ENCODE data around the gene TRIO.

TRIO gene

GRCh38 chr5:14410394-14411201, 267.5 kb downstream of the TRIO start:
- Histone ChIP-seq H3K36me3 (peaks cover 55 to 98% (median 75%) of the 10 kb centered on the region in 3 donors), H3K9me3 (no peaks in the 10 kb centered on the region), H3K27me3 (no peaks in the 10 kb centered on the region), H3K4me1 (no peaks in the 10 kb centered on the region), H3K27ac (peak overlapping the region; percentile 20 to 24), H3K4me3 (no peak overlapping the region)
- intact Hi-C loops (cut with DNase I; ENCODE audit: low total_unique reads), result no loop called here
- TF ChIP-seq, protein P1, sequence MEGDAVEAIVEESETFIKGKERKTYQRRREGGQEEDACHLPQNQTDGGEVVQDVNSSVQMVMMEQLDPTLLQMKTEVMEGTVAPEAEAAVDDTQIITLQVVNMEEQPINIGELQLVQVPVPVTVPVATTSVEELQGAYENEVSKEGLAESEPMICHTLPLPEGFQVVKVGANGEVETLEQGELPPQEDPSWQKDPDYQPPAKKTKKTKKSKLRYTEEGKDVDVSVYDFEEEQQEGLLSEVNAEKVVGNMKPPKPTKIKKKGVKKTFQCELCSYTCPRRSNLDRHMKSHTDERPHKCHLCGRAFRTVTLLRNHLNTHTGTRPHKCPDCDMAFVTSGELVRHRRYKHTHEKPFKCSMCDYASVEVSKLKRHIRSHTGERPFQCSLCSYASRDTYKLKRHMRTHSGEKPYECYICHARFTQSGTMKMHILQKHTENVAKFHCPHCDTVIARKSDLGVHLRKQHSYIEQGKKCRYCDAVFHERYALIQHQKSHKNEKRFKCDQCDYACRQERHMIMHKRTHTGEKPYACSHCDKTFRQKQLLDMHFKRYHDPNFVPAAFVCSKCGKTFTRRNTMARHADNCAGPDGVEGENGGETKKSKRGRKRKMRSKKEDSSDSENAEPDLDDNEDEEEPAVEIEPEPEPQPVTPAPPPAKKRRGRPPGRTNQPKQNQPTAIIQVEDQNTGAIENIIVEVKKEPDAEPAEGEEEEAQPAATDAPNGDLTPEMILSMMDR (IDR thresholded peaks at IDR 0.05), result no peak
- DNase-seq, result no peak

DNA sequence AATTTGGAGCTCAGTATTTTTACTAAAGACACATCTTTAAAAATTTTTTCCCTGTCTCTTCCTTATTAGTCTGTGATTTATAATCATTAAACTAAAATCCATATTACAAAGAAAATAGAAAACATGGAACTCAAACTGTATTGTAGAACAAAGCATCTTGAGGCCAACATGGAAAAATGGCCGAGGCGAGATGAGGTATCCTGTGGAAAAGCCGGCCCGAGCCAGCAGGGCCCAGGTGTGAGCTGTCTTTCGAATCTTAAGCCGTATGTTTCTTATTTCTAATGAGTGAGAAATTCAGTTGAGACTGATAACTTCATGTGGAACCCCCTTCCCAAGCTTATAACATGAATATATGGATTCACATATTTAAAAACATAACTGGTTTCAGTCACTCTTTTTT, 268.1 kb downstream of the TRIO start:
- no peaks in the 10 kb centered on the region for H3K27me3 ChIP-seq
- no peak overlapping the region for H3K4me3 ChIP-seq
- H3K36me3 ChIP-seq, result peaks cover 49 to 92% (median 69%) of the 10 kb centered on the region in 3 donors
- intact Hi-C loops (cut with DNase I; ENCODE audit: low total_unique reads), result no loop called here
- H3K27ac ChIP-seq, result peak overlapping the region in 1 of 2 donors; percentile 20
- TF ChIP-seq, protein P1 (IDR thresholded peaks at IDR 0.05), result no peak
- no peaks in the 10 kb centered on the region for H3K9me3 ChIP-seq
- no peaks in the 10 kb centered on the region for H3K4me1 ChIP-seq
- no peak for DNase-seq

- TF ChIP-seq, protein P1 (IDR thresholded peaks at IDR 0.05), result no peak
- Histone ChIP-seq H3K4me1 (no peaks in the 10 kb centered on the region), H3K9me3 (no peaks in the 10 kb centered on the region), H3K36me3 (peaks cover 41 to 87% (median 54%) of the 10 kb centered on the region in 3 donors), H3K27ac (no peak overlapping the region), H3K4me3 (no peak overlapping the region), H3K27me3 (no peaks in the 10 kb centered on the region)
- DNase-seq, result no peak
- intact Hi-C loops (cut with DNase I; ENCODE audit: low total_unique reads), result no loop called here
Measured at GRCh38 chr5:14413331-14413750, 270.2 kb downstream of the TRIO start.

GRCh38 chr5:14414007-14414406, 270.9 kb downstream of the TRIO start:
- no peak overlapping the region for H3K27ac ChIP-seq
- H3K4me3 ChIP-seq, result no peak overlapping the region
- peaks cover 36 to 86% (median 48%) of the 10 kb centered on the region in 3 donors for H3K36me3 ChIP-seq
- no peaks in the 10 kb centered on the region for H3K9me3 ChIP-seq
- no peaks in the 10 kb centered on the region for H3K27me3 ChIP-seq
- TF ChIP-seq, protein P1 (IDR thresholded peaks at IDR 0.05), result no peak
- intact Hi-C loops (cut with DNase I; ENCODE audit: low total_unique reads), result no loop called here
- DNase-seq, result no peak
- no peaks in the 10 kb centered on the region for H3K4me1 ChIP-seq

GRCh38 chr5:14414656-14415023, 271.5 kb downstream of the TRIO start:
- no peak for DNase-seq

More at GRCh38 chr5:14414656-14415023, 271.5 kb downstream of the TRIO start:
- no peaks in the 10 kb centered on the region for H3K4me1 ChIP-seq
- H3K27me3 ChIP-seq, result no peaks in the 10 kb centered on the region
- intact Hi-C loops (cut with DNase I; ENCODE audit: low total_unique reads), result no loop called here
- TF ChIP-seq, protein P1 (IDR thresholded peaks at IDR 0.05), result no peak
- no peaks in the 10 kb centered on the region for H3K9me3 ChIP-seq
- H3K4me3 ChIP-seq, result no peak overlapping the region
- peaks cover 42 to 86% (median 45%) of the 10 kb centered on the region in 3 donors for H3K36me3 ChIP-seq
- no peak overlapping the region for H3K27ac ChIP-seq
